SH-SY5Y (cell line): ENCODE results near the gene GAK.

Experiments
- GATA2 ChIP-seq: IDR thresholded peaks from 2 replicates; pipeline ENCODE4 v1.6.1; 2011; ENCODE audit warnings: mild to moderate bottlenecking, low read depth, low read length
- GATA3 ChIP-seq: IDR thresholded peaks from 2 replicates; pipeline ENCODE4 v1.6.1; 2011; ENCODE audit warnings: low read depth, mild to moderate bottlenecking, low read length, moderate library complexity

GRCh38 chr4:965766-966134 is 33.6 kb upstream of the GAK start:
- TF ChIP-seq GATA3 (no peak), GATA2 (no peak)
